8988T (cell line): ENCODE results near the gene CRB1.
"Not testable (repeated sequence)": the region's sequence is repeated elsewhere in the genome, so short reads cannot be mapped to it uniquely, and the experiment has no call there.

Experiments used
- DNase-seq: peaks from one replicate; pipeline ENCODE4 v3.0.0; 2011

Gene CRB1

DNA sequence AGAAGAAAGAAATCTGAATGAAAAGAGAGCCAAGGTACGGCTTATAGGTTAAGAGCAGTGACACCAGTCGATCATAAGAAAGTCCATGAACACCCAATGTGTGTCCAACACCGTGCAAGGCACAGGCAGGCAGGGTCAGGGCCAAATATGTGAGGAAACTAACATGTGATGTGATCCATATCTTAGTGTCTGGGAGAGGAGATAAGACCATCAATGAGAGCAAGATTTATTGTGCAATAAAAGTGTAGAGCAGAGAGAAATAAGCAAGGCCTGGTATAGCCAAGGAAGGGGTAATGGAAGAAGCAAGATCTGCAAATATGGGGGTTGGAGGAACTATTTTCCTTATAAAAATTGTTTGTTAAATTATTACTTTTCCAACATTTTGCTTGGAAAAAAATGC, 198.8 kb downstream of the CRB1 start:
- DNase-seq, result no peak

DNA sequence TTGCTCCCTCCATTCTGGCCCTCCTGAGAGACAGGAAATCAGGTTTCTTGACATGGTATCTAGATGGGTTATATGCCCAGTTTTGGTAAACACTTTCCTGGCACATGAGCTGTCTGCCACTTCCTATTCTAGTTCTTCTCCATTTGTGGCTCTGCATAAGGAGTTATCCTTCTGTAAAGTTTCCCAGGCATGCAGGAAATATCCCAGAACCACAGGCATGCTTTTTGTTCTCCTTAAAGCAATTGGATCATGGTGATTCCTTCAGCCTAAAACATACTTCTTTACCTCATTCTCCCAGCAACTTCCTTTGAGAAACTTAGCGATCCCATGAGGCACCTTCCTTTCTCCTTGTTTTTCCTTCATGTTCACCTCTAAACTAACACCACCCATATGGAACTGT, 199.8 kb downstream of the CRB1 start:
- no peak for DNase-seq

DNA sequence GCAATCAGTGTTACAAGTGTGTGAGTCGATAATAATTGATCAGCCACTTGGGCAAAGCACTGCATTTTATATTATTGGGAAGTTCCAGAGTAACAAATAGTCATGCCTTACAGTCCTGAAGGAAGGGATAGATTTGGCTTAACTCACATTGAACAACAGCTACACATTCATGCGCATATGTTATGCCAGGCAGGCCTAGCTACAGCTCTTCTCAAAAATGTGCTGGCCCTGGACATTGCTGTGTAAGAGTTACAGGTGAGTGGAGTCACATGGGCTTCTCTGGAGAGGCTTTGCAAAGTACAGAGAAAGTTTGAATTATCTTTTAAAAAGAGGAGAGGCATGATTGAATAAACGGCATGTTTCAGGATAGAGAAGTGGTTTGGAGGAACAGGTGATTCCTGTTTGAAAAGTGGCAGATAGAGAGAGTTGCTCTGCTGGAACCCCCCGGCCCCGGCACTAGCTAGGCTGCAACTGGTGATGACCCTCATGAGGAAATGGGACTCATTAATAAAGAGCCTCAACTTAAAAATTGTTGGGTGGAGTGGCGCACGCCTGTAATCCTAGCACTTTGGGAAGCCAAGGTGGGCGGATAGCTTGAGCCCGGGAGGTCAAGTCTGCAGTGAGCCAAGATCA, 200.6 kb downstream of the CRB1 start:
- DNase-seq, result no peak

DNA sequence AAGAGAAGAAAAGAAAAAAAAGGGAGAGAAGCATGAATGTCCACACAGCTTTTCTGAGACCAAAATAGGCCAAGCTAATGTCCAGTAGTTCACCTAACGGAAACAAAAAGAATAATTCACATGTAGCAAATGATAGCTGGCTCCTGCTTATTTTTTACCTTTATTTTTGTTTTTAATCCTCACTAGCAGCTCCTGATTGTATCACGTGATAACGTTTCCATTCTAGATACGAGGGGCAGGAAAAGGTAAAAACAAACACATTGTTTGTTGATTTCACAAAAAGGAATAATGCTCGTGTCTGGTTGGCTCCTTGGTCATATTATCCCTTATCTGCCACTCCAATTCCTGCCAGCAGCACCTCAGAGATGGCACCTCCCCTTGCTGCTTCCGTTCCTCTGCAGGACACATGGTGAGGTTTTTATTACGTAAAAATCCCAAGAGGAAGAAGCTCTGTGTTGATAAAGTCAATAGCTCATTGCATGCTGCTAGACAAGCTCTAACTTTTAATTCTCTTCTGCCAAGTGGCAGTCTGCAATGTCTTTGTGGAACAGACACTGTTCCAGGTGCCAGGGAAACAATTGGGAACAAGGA, 201.7 kb downstream of the CRB1 start:
- DNase-seq, result no peak

DNA sequence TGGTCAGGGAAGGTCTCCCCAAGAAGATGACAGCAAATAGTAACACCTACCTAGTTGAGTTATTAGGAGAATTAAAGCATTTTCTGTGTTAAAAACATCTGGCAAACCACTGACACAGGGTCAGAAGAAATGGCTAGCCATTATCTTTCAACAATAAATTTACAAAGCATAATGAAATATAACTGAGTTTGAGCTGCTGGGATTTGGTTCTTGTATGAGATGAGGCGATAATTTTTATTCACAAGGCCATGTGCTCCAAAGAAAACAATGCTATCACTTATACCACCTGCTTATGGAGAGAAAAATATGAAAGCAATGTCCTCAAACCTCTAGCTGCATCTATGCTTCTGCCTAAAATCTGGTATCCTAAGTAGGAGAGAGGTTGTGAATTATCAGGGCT, 202.3 kb downstream of the CRB1 start:
- DNase-seq, result no peak

DNA sequence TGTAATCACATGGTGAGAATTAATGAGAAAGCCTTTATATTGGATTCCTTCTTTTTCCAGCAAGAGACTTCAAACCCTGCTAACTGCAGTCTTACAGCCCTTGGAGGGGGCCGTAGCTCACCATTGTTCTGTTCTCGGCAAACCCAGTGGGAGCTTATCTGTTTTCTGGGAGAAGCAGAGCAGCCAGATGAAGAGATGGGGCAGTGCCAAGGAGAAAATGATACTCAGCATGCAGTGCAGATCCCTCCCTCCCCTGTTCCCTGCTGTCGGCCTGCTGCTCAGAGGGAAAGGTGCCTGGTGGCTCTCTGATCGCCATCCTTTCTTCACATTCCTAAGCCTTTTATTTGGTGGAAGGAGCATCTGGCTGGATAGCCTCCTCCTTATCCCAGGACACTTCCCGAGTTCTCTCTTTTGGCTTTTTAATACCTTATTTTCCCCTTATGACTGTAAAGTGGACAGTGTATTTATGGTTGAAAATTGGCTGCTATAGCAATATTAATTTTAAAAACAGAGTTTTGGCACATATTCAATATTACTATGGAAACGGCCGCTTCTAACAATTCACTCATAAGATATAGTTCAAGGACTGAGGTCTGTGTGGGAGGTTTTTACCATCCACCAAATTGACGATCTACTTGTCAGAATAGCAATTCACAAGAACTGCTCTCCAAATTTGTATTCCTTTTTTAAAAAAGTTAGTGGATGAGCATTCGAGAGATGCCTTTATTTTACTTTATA, 203.4 kb downstream of the CRB1 start:
- DNase-seq, result no peak

DNA sequence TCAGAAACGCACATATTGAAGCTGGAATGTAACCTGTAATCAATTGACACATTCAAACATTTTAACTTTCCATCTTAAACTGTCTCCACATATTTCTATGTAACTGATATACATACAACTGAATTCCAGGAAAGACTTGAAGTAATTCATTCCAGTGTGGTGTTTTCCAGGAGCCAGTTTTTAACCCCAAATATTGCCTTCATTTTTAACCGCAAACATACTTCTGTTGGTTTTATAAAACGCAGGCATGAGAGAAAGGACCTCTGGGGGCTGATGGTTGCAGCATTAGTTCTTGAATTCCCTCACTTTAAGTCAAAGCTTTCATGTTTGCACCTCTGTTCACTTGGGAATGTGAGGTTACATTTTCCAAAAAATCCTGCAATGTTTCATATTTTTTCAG, 204.1 kb downstream of the CRB1 start:
- DNase-seq, result no peak

DNA sequence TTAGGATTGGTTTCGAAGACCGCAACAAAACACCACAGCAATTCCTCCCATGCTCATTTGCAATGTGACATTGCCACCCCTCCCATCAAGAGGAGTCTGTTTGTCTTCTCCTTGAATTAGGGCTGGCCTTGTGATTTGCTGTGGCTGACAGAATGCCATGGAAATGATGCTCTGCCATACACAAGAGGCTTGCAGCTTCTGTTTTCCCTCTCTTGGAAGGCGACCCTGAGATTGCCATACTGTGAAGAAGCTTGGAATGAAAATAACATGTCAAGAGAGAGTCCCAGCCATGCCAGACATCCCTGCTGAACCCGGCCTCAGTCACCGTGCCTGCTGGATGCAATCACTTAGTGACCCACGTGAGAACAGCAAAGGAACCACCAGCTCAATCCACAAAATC, 212.4 kb downstream of the CRB1 start:
- no peak for DNase-seq

DNA sequence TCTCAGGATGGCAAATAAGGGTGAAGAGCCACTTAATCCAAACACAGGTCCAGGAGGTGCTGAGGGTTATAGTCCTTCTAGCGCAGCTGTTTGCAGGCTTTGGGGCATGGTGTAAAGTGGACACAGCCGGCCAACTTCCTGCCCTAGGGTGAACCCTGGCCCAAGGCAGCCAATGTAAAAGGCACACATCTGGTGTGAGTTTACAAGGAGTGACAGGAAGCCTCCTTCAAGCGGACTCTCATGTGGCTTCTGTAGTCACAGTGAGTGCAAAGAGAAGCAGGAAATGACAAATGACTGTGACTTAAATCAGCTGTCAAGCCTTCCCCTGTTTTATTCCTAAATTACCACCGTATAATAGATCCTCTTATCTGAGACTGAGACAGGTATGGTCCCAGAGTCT, 213.0 kb downstream of the CRB1 start:
- no peak for DNase-seq

DNA sequence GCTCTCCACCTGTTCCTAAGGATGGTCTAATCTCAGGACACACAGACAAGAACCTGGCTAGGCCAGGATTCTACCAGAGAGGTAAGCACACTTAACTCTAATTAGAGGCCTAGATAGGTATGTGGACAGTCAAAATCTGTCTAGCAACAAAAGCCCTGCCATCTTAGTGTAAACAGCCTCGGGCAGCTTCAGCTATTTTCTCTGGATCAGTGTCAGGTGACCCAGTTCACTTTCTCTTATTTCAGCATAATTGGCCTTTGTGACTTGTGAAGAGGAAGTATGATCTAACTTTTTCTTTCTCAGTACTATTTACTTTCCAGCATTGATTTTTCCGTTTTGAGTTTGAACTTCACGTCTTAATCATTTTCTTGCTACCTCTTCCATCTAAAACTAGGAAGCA, 217.7 kb downstream of the CRB1 start:
- no peak for DNase-seq

DNA sequence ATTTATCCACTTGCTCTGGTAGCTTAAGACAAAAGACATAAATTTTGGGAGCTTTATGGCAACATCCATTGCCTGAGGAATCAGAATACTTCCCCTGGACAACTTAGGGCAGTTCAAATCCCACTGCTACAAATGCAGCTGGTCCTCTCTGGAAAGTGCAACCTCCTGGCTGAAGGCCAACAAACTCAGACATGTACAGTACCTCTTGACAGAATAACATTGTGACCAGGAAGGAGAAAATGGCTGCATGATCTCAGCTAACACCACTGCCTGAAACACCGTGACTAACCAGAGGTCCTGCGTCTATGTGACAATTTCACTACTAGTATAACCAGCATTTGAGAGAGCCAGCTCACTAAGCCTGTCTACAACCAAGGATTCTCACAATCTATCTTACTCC, 218.9 kb downstream of the CRB1 start:
- DNase-seq, result no peak

DNA sequence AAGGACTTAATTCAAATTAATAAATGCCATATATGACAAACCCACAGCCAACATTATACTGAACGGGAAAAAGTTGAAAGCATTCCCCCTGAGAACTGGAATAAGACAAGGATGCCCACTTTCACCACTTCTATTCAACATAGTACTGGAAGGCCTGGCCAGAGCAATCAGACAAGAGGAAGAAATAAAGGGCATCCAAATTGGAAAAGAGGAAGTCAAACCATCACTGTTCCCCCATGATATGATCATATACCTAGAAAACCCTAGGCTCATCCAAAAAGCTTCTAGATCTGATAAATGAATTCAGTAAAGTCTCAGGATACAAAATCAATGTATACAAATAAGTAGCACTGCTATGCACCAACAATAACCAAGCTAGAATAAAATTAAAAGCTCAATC, 223.5 kb downstream of the CRB1 start:
- not testable (repeated sequence) for DNase-seq

DNA sequence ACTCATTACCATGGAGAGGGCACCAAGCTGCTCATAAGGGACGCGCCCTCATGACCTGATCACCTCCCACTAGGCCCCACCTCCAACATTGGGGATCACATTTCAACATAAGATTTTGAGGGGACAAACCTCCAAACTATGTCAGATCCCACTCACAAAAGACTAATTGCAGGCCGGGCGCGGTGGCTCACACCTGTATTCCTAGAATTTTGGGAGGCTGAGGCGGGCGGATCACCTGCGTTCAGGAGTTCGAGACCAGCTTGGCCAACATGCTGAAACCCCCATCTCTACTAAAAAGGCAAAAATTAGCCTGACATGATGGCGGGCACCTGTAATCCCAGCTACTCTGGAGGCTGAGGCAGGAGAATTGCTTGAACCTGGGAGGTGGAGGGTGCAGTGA, 228.7 kb downstream of the CRB1 start:
- DNase-seq, result no peak

DNA sequence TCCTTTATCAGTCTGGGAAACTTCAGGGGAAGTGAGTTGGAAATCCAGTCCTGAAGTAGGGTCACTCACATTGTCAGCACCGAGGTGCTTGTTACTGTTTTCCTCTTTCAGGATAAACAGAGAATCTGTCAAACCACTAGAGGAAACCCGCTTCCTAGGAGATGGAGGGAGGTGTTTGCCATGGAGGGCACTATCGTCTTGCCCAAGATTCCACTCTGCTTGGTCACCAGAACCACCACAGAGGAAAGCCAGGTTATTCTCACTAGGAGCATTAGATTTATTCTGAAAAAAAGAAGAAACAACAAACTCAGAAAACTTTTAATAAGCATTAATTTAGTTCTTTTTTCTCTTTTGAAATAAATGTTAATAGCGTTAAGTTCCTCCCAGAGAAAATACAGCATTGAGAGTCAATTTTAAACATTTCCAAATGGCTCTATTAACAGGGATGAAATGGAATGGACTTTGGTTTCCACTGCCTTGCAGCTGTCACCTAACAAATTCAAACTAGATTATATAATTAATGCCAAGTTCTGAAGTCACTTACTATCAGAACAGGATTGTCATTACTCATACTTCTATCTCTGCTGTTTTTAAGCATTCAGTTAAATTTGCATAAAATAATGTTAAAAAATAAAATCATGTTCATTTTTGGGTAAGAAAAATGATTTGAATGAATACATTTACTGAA, 242.8 kb downstream of the CRB1 start:
- DNase-seq, result no peak

DNA sequence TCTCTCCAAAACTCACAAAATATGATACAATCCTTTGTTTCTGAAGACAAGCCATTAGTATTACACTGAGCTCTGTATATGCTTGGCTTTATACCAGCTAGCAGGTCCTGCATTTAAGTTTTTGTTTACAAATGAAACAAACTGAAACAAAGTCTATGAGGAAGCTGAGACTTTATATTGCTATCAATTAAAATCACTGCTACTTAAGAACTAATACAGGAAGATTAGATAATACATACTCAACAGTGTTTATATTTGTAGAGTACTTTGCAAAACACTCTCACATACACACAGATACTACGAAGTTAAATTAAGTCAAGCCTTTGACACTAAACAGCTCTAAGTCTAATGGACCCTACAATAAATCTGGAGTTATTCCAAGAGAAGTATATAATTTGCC, 247.4 kb downstream of the CRB1 start:
- DNase-seq, result no peak

DNA sequence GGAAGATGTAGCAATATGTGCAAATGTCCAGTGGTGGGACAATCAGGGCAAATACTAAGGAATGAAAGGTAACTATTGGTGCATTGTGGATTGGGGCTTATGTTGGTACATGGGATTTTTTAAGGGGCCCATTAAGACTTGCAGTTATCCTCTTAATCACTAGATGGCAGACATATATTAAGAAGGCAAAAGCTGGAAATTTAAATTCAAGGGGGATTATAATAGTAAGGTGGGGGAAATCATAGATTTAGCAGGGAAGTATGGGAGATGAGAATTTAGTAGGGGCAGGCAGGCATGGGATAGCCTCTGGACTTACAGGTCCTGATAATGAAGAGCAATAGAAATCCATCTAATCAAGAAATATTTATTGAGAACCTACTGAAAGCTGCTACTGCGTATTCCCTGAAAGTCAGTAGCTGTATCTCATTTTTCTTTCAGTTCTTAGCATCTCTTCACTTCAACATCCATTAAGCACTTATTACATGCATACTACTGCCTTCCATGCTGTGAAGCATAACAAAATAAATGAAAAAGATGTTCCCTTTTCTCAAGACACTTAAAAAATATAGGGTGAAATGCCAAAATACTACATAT, 251.8 kb downstream of the CRB1 start:
- no peak for DNase-seq

DNA sequence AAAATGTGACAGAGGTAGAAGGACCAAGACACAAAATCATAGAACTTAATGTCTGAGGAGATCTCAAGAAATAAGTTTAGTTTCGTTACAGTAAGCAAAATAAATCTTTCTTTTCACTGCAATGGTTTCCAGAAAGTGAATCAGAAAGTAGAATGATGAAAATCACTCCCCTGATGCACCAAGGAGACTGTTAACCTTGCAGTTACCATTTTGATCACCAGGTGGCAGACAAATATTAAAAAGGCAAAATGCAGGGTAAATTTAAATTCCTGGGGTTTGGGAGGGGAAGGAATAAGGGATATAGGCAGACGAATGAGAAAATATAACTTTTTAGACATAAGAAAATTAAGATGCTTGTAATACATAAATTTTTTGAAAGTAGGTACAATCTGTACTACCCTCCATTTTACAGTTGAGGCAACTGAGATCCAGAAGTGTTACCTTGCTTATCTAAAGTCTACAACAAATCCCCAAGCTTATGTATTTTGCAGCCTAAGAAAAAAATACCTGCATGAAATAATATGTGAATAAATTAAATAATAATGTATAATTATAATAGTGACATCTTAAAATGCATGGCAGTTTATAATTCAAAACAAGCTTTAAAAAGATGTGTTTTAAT, 253.2 kb downstream of the CRB1 start:
- no peak for DNase-seq

DNA sequence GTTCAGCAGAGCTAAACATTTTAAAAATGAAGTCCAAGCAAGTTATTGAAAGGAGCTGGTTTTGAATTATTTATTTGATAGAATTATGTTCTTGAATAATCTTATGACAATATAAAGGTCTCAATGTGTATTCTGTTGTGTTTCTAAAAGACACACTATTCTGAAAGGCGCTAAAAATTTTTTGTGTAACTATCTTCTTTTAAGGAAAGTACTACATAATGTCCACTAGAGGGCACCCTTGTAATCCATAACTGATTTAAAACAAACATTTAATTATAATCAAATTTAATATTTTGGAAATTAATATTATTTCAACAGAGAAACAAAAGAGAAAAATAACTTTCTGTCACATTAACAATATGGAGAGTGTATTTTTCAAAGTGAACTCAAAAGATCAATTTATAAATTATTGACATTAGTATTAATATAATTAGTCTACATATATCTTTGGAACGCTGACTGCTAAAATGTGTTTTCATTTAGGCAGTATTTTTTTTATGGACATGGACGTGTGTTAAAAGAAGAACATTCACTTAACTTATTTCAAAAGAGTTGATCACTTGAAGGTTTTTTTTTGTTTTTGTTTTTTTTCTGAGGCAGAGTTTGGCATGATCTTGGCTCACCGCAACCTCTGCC, 258.8 kb downstream of the CRB1 start:
- DNase-seq, result no peak
